ENCODE measurements around the gene HNRNPF.

HNRNPF gene

DNA sequence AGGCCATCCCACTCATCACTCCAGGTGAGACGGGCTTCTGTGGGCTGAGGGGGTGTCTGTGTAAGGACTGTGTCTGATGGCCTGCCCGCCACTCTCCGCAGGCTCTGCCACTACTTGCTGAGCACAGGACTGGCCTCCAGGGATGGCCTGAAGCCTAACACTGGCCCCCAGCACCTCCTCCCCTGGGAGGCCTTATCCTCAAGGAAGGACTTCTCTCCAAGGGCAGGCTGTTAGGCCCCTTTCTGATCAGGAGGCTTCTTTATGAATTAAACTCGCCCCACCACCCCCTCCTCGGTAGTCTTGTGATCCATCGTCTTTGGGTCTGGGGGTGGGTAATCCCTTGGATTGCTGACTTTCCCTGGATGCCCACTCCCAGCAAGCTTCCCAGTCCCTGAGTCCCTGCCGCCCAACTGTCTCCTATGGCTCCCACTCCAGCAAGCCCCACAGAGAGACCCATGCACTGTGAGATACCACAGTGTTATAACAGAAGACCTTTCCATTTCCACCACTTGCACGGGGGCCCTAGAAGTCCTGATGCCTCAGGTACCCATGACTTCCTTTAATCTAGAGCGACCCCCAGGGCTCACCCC, 32.8 kb downstream of the HNRNPF start:
- no peak for DNase-seq

DNA sequence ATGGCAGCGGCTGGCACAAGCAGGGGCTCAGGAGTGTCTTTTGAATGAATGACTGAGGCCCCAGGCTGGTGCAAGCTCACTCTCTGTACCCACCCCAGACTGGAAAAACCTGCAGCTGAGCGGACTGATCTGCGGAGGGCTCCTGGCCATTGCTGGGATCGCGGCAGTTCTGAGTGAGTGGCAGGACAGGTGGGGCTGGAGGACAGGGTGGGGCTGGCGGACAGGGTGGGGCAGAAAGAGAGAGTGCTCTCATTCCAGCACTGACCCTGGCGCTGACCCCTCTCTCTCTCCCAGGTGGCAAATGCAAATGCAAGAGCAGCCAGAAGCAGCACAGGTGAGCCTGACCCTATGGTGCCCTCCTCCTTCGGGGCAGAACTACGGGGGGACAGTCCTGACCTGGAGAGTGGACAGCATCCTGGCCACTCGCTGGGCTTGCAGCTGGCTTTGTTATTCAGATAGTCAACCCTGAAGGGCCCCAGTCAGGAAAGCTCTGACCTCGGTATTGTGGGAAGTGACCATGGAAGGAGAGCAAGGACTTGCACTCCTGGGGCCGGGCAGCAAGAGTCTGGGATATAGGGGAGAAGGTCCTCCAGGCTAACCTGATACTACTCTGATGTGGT, 33.5 kb downstream of the HNRNPF start:
- no peak for DNase-seq

DNA sequence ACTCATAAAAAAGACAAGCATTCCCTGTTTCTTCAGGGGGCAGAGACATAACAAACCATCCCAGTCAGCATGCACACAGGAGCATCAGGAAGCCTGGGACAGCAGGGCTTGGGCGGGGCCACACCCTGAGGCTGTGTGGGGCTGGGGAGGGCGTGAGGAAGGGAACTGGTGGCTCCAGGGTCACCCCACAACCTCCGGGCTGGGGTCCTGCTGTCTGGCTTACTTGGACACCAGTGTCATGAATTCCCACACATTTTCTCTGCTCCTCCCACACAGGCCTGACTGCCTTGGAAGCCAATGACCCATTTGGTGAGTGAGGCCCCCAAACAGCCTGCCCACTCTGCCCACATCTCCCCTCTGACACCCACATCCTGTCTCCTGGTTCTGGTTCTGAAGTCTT, 34.8 kb downstream of the HNRNPF start:
- no peak for DNase-seq

DNA sequence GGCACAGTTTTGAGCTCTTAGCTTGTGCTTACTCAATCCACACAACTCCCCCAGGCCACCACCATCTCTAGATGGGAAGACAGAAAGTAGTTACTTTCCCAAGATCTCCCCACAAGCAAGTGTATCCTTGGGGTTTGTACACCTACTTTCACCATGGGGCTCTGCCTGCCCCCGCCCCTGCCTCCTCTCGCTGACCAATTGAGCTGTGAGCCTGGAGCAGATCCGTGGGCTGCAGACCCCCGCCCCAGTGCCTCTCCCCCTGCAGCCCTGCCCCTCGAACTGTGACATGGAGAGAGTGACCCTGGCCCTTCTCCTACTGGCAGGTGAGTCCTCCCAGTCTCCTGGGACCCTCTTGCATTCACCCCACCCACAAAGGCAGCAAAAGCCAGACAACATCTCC, 35.5 kb downstream of the HNRNPF start:
- DNase-seq, result no peak

DNA sequence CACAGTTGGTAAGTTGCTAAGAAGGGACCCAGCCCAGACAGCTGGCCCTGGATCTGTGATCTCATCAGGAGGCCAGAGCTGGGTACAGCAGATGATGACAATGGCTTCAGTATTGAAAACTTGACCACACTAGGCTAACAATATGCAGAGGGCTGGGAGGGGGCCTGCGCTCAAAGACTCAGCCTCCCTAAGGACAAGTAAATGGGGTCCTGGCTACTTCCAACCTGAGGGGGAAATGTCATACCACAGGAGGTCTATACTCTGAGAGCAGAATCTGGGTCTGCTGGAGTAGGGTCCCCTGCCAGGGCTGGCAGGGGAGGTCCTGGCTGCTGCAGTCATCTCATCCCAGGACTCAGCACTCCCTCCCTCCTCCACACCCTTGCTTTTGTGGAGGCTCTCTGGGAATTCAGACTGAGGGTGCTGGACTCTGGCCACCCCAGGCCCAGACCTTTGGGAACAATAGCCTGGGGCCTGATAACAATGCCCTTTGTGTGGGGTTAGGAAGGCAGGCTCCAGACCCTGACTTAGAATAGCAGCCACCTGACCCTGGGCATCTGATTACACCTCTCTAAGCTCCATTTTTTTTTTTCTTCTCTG, 36.1 kb downstream of the HNRNPF start:
- DNase-seq, result no peak

DNA sequence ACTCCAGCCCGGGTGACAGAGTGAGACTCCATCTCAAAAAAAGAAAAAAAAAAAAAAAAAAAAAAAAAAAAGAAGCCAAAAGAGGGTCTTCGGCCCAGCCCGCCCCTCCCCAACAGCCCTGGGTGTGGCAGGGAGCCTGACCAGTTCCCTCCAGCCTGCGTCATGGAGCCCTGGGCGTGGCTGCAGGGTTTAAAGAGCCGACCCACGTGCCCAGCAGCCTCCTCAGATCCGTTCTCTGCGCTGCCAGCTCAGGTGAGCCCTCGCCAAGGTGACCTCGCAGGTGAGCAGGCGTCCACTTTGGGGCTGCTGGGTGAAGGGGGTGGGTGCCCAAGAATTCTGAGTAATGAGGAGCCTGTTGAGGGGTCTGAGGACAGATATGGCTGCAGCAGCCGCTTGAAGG, 37.6 kb downstream of the HNRNPF start, which contains the start of gene FXYD4:
FXYD4 (plus strand) TSS at position 219 of the 400 bp plus-strand sequence. CDS start 2,111 bp downstream, outside the sequence.
- no peak for DNase-seq

DNA sequence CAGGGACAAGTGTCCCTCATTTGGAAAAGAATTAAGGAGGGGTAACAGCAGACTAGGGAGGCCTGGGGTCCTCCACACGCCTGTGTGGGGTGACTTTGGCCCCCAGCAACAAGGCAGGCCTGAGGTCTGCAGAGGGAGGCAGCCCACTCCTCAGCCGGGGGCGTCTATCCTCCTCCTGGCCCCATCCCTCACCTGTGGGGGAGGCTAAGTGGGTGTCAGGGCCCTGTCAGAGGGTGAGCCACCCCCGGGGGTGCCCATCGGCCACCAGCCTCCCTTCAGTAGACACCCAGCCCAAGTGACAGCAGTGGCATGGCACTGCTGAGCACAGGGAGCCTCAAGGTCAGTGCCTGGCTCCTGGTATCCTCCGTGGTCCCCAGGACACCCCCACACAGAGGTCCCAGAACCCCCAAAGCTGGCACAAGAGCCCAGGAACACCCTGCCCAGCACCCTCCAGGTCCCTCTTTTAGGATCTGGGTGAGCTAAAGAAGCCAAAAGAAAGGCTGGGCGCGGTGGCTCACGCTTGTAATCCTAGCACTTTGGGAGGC, 38.2 kb downstream of the HNRNPF start:
- no peak for DNase-seq

DNA sequence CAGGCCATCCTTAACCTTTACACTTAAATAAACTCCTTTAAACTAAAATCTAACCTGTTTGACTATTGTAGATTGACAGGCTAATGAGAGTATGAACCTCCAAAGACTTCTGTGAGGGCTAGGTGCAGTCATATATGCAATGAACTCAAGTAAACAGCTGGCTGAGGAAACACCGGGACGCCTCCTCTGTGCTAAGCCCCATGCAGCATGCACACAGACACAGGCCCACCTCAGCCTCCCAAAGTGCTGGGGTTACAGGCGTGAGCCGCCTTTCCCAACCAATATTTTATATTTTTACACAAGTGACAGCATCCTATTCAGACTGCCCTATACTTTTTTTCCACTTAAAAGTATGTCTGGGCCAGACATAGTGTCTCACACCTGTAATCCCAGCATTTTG, 39.1 kb downstream of the HNRNPF start:
- DNase-seq, result no peak

DNA sequence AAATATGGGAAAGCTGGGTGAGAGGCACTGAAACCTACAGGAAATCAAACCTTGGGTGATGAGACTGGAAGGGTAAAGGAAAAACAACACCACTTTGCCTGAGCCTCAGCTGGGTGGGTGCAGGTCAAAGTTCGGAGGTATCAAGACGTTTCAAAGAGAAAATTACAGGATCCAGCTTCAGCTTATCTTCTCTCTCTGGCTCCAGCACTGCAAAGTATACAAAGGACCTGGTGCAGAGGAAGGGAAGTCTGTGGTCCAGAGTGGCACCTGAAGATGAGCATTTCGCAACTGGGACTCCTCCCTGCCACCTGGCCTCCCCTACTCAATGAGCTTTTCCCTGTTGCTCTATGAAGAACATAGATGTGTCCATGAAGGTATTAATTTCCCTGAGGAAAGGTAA, 44.0 kb downstream of the HNRNPF start:
- no peak for DNase-seq

DNA sequence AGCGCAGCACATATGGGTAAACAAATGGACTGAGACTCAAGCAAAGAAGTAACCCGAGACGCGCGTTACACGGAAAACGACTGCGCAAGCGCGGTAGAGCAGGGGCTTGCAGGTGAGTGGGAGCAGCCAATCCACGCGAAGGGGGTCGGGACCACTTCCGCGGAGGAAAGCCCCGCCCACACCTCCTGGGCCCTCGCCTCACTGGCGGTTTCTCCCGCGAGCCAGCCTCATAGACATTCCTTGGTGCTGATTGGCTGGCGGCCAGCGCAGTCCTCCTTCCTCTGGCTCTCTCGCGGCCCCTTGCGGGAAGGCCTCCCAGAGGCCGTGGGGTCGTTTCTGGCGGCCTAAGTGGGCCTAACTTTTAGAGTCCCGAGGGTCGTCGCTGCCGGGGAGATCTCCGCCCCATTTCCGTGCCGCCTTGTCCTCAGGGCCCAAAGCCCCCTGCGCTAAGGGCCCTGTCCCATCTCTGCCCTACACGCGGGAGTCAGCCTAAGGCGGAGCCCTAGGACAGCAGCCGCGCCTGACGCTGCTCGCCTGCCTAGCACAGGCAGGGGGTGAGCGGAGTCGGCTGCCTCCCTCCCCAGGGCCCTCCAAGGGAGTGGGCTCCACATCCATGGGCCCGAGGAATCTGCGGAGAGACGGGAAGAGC, 46.7 kb downstream of the HNRNPF start:
- peak; percentile 94 to 97 (median 96) for DNase-seq

DNA sequence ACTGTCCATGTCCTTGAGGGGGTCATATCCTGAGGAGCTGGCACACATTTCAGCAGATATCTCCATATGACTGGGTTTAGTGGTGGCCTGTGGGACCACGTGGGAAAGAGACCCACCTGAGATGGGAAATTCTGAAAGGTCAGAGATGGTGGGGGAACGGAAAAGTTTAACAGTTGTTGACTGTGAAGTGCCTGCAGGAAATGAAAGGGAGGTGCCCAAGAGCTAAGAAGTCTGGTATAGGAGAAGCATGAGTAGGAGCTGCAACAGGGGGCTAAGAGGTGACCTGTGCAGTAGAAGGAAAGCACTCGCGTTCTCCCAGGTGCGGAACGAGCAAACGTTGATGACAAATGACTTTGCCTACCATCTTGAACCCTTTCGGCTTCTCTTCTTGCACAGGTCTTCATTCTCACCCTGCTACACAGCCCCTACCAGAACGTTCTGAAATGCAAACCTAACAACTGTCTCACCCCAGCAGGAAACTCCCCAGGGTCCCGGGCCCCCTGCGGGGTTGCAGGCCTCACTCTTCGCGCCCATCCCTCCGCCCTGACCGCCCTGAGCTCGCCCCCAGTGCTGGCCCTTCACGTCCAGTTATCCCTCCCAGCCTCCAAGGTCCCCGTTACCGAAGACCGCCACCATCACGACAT, 47.3 kb downstream of the HNRNPF start:
- no peak for DNase-seq

DNA sequence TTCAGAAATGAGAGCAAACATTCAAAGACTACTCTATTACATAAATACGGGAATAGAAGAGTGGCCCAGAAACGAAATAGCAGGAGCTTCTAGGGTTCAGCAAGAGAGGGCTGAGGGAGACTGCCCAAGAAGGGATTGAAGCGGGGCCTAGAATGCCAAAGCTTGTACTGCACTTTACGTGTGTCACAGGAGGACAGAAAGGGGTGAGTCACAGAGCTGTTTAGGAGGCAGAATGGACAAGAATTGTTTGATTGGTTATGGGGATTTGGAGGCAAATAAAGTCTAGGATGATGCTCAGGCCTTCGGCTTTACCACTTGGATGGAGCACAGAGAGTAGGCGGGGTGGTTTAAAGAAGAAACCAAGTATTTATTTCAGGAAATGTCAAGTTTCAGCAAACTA, 48.9 kb downstream of the HNRNPF start:
- DNase-seq, result no peak

DNA sequence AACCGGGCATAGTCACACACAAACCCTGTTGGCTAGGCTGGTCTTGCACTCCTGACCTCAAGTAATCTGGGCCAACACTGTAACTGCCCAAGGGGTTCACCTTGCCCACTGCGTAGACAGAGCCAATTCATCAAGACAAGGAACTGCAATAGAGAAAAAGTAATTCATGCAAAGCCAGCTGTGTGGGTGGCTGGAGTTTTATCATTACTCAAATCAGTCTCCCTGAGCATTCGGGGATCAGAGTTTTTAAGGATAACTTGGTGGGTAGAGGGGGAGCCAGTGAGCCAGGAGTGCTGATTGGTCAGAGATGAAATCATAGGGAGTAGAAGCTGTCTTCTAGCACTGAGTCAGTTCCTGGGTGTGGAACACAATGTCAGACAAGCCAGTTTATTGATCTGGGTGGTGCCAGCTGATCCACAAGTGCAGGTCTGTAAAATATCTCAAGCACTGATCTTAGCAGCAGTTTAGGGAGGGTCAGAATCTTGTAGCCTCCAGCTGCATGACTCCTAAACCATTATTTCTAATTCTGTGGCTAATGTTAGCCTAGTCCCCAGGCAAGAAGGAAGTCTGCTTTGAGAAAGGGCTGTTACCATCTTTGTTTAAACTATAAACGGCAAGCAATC, 53.1 kb downstream of the HNRNPF start:
- no peak for DNase-seq

DNA sequence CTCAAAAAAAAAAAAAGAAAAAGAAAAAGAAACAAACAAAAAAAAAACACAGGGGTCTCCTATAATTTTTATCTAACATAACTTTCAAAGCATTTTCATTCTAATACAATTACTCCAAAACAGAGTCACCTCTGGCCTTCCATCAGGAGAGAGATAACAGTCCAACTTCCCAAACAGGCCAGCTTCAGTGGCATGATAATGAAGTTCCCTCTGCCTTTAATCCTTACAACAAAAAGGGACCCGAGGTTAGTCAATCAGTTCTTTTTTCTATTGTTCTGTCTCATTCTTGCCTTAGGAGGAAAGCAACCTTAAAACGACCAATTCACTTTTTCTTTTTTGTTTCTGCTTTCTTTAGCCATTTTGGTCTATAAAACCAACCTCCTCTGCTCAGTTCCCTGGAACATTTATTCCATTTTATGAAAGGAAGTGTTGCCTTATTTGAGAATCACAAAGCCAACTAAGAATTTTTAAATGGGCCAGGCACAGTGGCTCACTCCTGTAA, 54.1 kb downstream of the HNRNPF start:
- DNase-seq, result no peak

DNA sequence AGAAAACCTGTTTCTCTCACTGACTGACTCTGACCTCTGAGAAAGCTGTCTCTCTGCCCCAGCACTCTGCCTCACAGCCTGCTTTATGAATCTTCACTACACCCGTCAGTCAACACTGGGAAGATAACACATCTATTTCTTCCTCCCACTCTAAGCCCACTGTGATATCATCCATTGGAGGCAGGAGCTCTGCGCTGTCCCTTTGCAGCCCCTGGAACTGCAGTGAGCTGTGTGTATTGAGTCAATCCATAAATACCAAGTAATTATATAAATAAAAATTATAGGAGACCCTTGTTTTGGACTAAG, 54.7 kb downstream of the HNRNPF start:
- no peak for DNase-seq

DNA sequence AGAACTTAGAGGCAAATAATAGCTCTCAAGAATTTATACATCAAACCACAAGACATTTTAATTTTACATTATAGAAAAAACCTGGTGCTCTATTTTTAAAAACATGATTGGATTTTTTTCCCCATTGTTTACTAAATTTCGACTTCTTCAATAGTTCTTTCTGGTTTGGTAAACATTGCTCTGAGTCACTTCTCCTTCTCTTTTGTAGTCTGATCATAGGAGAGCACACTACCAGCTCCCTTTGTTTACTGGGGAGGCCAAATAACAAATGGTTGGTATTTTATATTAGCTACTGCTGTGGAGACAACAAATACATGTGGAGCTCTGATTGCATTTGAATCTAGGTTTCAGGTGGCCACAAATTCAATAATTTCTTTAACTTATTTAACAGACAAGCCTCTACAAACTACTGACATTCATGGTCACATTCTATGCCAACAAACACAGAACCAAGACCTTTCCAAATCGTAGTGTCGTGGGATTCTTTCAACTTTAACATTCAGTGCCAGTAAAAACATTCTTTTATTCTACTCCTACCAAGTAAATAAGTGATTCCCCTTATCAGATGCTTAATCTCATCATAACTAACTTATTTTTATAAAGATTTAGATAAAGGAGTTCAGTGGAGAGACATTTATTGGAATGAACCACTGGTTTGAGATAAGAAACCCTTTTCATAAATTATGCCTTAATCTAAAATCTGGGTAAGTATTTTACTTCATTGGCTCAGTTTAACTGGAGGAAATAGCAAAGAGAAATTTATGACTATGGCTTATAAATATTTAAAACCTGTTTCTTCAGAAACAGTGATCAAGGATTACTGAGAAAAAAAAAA, 55.3 kb downstream of the HNRNPF start:
- DNase-seq, result no peak

DNA sequence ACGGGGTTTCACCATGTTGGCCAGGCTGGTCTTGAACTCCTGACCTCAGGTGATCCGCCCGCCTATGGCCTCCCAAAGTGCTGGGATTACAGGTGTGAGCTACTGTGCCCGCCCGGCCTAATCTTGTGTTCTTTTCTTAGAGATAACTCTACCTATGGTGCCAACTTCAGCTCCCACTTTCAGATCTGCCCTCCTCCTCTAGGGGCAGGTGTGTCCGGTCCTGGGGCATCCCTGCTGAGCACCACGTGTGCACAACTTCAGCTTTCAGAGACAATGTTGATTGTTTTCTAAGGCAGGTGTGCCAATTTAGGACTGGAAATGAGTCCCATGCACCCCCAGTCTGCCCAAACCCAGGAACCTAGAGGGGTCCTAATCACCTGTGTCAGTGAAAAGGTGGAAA, 56.0 kb downstream of the HNRNPF start:
- no peak for DNase-seq

DNA sequence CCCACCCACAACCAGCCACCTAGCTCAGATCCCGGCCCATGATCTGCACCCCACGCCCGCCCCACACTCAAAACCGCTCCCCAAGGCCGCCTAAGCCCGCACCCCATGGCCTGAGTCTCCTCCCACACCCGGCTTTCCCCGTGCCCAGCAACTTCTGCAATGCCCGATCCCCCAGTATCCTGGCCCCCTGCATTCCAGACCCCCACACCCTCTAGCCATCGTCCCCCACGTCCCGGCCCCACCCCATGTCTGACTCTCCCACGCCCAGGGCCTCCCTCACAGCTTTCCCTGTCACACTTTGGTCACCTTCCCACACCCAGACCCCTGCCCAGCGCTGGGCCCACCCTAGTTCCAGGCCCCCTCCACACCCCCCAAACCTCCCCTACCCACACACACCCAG, 57.7 kb downstream of the HNRNPF start:
- no peak for DNase-seq

DNA sequence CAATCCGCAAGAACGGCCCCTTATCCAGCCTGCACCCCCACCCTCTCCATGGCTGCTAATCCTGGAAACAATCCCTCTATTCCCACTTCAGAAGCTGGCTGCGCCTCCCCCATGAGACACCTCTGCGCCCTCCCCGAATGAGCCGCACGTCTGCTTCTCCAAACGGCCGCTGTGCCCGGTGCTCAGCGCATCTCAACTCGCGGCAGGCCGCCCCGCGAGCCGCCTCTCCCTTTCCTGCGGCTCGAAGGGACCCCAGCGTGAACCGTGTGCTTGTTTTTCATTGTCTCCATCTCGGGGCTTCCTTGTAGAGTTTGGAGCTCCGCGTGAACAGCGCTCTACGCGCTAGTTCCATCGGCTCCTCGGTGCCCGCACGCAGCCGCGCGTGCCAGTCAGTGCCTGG, 58.3 kb downstream of the HNRNPF start:
- peak in 1 of 4 experiments; percentile 25 for DNase-seq

DNA sequence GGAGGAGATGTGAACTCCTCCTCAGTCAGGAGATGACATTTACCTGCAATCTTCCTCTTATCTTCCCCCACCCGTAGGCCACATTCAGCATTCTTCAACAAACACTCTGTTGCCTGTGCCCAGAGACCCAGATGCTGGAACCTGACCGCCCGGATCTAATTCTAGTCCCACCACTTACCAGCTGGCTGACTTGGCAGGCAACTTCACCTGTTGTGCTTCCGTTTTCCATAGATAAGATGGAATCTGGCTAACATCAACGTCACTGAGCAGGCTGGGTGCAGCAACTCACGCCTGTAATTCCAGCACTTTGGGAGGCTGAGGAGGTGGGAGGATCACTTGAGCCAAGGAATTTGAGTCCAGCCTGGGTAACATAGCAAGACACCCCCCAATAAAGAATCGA, 58.8 kb downstream of the HNRNPF start:
- DNase-seq, result no peak

DNA sequence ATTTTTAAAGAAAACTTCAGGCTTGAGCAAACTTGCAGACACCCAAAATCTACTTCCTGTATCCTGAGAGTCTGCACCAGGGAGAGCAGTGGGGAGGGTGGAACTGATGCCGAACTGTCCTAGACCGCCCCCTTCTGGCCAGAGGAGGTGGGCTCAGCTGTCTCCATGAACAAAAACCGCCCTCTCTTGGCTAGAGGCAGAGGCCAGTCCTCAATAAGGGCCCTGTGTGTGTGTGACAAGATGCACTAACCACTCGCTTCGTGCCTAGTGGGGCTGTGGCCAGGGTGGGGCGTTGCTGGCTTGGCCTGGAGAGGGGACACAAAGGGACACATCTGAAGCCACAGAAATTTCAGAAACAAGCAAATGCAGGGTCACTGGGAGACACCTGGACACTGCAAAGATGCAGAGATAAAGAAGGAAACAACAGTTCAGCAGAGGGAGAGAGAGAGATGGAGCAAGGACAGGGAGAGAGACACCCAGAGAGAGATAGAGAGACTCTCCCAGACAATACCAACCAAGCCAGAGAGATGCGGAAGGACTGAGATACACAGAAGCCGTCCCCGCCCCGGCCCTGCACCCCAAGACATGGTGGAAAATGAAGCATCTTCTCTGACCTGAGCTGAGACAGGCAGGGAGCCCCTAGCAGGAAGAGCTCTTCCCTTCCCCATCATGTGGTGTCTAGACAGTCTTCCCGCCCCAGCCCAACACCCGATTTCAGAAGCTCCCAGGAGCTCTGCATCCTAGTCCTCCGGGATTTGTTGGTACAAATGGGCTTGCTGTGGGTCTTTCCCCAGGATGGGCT, 60.3 kb downstream of the HNRNPF start:
- DNase-seq, result peak; percentile 92 to 96 (median 94)
